ENCODE measurements around the gene FZD10.

The FZD10 gene

DNA sequence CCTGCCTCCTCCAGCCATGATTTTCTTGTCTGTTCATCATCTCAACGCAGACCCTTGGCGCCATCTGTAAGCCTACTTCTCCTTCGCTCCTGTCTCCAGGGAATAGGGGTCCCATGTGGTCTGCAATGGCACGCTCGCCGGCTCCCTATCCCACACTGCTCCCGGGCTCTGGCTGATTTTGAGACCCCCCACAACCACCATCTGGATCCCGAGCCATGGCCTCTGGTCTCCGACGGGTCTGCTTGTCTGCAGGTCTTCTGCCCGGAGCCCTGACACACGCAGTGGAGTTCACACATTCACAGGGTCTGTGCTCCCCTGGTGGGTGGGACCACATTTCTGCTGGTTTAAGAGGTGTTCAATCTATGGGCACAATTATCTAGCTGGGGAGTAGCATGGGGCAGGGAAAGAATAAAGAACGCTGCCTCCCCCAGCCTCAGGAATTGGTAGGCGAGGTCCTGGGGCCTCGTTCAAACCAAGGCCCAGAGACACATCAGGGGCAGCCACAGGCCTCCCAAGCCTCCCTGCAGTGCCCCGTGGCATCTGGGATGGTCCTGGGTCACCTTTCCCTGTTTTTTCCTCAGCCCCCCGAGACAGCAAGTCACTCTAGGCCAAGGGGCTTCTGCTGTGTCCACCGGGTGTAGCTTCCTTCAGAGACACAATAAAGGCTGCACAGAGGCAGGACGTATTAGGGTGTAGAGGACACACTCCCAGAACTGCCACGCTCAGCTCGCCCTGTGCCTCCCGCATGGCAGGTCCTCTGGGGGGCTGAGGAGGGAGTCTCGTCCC, 21.5 kb downstream of the FZD10 start:
- no peak for DNase-seq

DNA sequence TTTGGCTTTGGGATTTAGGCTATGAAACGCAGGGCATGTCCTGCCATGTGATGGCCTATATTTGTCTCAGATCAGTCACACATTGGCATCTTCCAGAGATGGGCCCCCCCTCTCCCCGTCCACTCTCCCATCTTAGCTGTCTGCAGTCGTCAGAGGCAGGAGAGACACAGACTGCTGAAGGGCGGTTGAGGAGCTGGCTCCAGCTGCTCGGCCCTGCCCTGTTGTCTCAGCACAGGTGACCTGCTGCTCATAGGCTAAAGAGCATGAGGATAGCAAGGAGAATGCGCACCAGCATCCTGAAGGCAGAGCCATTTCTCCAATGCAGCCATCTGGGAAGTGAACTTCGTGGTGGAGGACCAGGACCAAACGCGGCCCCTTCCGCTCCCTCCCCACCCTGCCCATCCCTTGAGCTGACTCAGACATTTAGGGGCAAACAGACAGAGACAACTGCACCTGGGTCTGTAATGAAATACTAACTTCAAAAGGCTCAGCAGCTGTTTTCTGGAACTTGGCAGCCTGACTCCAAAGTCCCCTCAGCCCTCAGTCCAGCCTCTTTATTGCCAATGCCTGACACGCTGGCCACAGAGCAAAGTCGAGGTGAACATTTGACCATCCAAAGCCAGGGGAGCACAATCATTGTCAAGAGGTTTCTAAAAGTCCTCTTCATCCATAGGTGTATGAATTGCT, 22.3 kb downstream of the FZD10 start:
- no peak for DNase-seq

DNA sequence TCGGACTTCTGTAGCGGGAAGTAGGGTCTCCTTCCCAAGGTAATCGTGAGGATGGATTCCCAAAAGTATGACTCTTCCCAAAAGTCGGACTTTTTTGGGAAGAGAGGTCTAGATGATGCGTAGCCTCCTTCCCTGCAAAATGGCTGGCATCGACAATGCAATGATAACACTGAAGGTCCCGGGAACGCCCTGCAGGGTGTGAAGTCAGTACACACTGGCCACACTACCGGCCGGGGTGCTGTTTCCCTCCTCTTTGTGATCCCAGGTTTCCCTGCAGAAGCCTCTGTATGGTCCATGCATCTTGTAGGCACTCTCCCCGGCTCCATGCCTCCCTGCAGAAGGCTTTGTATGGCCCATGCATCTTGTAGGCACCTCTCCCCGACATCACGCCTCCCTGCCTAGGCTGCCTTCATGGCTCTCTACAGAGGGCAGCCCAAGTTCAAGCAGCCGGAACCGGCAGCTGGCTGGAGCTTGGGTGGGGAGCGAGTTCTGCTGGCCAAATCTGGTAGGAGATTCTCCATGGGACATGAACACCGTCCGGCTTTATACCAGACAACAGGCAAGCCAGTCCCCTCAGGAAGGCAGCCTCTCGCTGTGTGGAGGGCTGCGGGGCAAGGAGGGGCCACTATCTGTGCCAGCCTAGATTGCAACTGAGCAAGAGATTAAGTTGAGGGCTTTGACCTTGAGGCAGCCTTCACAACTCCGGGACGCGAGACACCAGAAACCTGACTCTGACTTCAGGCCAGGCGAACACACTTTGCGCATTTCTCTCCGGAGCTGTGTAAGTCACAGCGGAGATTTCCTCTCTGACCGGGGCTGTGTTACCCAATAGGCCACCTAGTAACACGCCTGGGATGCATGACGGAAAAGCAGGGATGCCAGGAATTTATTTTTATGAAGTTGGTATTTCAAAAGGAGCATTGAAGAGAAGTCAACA, 23.5 kb downstream of the FZD10 start:
- DNase-seq: no peak

DNA sequence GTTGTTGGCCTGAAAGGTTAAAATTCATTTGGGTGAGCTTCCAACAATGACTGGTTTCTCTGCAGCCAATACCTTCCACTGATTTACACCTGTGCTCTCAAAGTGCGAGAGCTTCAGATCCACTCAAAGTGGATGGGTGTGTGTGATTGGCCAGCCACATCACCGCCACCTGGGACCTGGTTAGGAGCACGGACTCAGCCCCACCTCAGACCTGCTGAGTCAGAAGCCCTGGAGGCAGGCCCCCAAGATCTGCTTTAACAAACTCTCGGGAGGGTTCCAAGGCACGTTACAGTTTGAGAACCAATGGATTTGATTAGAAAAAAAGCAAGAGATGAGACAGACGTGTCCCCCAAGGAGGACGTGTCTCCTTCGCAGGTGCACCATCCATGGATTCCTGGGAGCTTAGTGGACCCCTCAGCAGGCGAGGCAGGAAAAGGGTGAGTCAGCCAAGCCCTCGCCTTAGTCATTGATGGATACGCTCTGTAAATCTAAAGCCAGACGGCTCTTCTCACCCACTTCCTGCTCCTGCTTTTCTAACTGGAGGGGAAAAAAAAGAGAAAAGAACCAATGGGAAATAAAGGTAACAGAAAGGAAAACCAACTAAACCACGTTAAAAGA, 24.5 kb downstream of the FZD10 start:
- no peak for DNase-seq

DNA sequence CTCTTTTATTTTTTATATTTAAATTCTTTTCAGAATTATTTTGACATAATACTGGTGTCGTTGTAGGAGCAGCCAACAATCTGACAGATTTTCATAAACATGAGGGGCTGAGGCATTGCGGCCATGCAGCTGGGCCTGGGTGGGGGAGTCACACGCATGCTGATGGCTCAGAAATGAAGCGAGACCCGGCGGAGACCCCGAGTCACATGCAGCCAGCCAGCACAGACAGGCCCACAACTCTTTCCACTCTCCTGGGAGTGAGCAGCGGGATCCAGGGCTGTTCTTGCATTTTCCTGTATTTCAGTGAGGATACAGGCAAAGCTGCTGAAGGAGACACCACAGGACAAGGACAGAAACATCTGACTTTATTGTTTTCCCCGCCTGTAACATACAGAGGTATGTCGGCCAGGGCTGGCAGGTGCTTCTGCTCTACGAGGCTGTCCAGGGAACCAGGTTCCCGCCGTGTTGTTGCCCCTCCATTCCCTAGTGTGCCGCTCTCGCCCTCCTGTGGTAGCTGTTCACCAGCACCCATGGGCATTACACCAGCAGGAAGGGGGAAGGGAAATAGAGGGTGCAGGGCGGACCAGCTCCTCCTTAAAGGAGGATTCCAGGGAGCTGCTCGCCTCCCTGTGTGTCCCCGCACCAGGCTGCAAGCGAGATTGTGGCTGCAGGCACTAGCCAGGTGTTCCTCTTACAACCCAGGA, 30.5 kb downstream of the FZD10 start:
- no peak for DNase-seq

- DNase-seq: no peak
Measured at GRCh38 chr12:130194154-130194553, 31.9 kb downstream of the FZD10 start.

DNA sequence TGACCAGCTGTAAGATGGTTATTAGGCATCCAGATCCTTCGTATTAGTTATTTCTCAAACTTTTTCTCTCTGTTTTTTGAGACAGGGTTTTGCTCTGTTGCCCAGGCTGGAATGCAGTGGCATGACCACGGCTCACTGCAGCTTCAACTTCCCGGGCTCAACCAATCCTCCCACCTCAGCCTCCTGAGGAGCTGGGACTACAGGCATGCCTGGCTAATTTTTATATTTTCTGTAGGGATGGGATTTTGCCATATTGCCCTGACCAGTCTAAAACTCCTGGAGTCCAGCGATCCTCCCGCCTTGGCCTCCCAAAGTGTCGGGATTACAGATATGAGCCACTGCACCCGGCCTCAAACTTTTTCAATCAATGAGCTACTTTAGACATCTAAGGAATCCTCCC, 33.1 kb downstream of the FZD10 start:
- DNase-seq: no peak

DNA sequence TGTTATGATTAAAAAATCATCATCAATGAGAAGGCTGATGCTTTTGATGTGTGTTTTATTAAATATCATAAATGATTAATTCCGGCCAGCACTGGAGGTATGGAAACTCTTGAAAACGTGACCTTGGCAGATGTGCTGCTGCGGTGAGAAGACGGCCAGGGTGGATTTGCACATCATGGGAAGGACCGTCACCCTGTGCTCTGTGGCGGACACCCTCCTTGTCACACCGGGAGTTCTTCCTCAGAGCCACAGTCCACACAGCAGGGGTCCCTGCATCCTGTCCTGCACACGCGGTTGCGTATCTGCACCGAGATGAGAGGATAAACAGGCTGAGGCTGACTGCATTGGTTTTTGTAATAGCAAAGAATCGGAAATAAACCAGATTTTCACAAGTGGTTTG, 33.5 kb downstream of the FZD10 start:
- no peak for DNase-seq

- no peak for DNase-seq
Measured at GRCh38 chr12:130196827-130197226, 34.6 kb downstream of the FZD10 start.

- no peak for DNase-seq
Measured at GRCh38 chr12:130198026-130198662, 35.9 kb downstream of the FZD10 start.

- DNase-seq: no peak
Measured at GRCh38 chr12:130198663-130199060, 36.4 kb downstream of the FZD10 start.

GRCh38 chr12:130199581-130200390, 37.5 kb downstream of the FZD10 start:
- no peak for DNase-seq

GRCh38 chr12:130200445-130200844, 38.2 kb downstream of the FZD10 start:
- DNase-seq: no peak

- no peak for DNase-seq
Measured at GRCh38 chr12:130201037-130201436, 38.8 kb downstream of the FZD10 start.

GRCh38 chr12:130202201-130202600, 39.9 kb downstream of the FZD10 start:
- no peak for DNase-seq

GRCh38 chr12:130203151-130203550, 40.9 kb downstream of the FZD10 start:
- no peak for DNase-seq

- DNase-seq: no peak
Measured at GRCh38 chr12:130204541-130204953, 42.3 kb downstream of the FZD10 start.

DNA sequence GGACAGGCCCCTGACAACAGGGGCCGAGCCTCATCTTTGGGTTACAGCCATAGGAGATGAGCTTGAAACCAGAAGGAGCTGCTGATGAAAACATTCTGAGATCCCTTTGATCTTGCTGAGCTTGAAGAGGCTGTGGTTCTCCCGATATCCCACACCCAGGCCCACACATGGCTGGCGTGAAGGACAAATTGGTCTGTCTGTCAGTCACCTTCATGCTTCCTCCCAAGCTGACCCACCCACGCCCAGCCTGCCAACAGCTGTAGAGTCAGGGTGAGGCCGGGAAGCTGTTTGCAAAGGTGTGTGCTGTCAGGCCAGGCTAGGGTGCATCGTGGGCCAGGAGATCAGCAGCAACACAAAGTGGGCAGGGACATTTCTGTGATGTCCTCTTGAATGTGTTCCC, 43.2 kb downstream of the FZD10 start:
- DNase-seq: no peak

DNA sequence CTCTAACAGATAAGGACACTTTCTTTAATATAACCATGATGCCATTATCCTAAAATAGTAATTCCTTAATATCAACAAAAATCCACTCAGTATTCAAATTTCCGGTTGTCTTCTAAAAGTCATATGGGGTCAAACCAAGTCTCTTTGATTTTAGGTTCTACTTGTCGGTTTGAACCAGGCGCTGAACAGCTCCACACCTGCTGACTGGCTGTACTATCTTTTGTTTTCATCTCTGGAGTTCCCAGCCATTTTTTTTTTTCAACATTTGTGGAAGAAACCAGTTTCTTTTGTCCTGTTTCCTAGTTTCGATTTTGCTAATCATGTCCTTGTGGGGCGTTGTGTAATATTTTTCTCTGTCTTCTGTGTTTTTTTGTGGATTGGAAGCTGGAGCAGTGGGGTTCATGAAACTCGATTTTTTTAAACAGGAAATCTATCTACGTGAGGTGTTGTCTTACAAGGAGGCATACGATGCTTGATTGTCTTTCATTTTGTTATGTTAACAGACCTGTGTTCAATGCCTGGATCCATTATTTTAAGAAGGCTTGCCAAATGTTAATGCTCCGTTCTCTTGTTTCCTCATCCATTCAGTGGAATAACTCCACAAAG, 50.2 kb downstream of the FZD10 start:
- no peak for DNase-seq

- no peak for DNase-seq
Measured at GRCh38 chr12:130213249-130213648, 51.0 kb downstream of the FZD10 start.
